ENCODE measurements around the gene KAZN. TPM values are rescaled to one million over a fixed set of nuclear protein-coding genes. Genes with fewer than 3 reads are reported as not detected.

KAZN gene
- total RNA-seq, 1 donor from 2014 or later = 9.4 TPM

- peak; percentile 90 for DNase-seq (ENCODE audit: low spot score)
Measured at GRCh38 chr1:14929547-14930246, 331.2 kb downstream of the KAZN start.

- DNase-seq (ENCODE audit: low spot score) = no peak
Measured at GRCh38 chr1:14930247-14930965, 331.9 kb downstream of the KAZN start.

GRCh38 chr1:14932034-14932638, 333.7 kb downstream of the KAZN start:
- no peak for DNase-seq (ENCODE audit: low spot score)

- no peak for DNase-seq (ENCODE audit: low spot score)
Measured at GRCh38 chr1:14934867-14935266, 336.4 kb downstream of the KAZN start.

GRCh38 chr1:14936815-14937214, 338.3 kb downstream of the KAZN start:
- DNase-seq (ENCODE audit: low spot score) = no peak

GRCh38 chr1:14937288-14937949, 338.9 kb downstream of the KAZN start:
- DNase-seq (ENCODE audit: low spot score) = no peak

- DNase-seq (ENCODE audit: low spot score) = peak; percentile 63
Measured at GRCh38 chr1:14939527-14940284, 341.2 kb downstream of the KAZN start.

GRCh38 chr1:14940285-14940870, 341.9 kb downstream of the KAZN start:
- DNase-seq (ENCODE audit: low spot score) = peak; percentile 61

GRCh38 chr1:14941864-14942263, 343.4 kb downstream of the KAZN start:
- DNase-seq (ENCODE audit: low spot score) = no peak

- peak; percentile 59 for DNase-seq (ENCODE audit: low spot score)
Measured at GRCh38 chr1:14944471-14944985, 346.0 kb downstream of the KAZN start.

GRCh38 chr1:14945132-14946010, 346.9 kb downstream of the KAZN start:
- peak; percentile 95 for DNase-seq (ENCODE audit: low spot score)

- DNase-seq (ENCODE audit: low spot score) = no peak
Measured at GRCh38 chr1:14946011-14946359, 347.5 kb downstream of the KAZN start.

- peak; percentile 92 for DNase-seq (ENCODE audit: low spot score)
Measured at GRCh38 chr1:14946684-14947238, 348.3 kb downstream of the KAZN start.

- no peak for DNase-seq (ENCODE audit: low spot score)
Measured at GRCh38 chr1:14947421-14947820, 348.9 kb downstream of the KAZN start.

- DNase-seq (ENCODE audit: low spot score) = no peak
Measured at GRCh38 chr1:14948112-14948652, 349.7 kb downstream of the KAZN start.

- no peak for DNase-seq (ENCODE audit: low spot score)
Measured at GRCh38 chr1:14949270-14949835, 350.9 kb downstream of the KAZN start.

- DNase-seq (ENCODE audit: low spot score) = no peak
Measured at GRCh38 chr1:14949836-14950713, 351.6 kb downstream of the KAZN start.

- no peak for DNase-seq (ENCODE audit: low spot score)
Measured at GRCh38 chr1:14951766-14952165, 353.3 kb downstream of the KAZN start.
